Measurements from ENCODE around the gene FGFR4.

Gene FGFR4

GRCh38 chr5:177089127-177089526 is 2.4 kb downstream of the FGFR4 start:
- no peak overlapping the region for H3K4me2 ChIP-seq (ENCODE audit: insufficient read depth, low read length)
- TF ChIP-seq CTCF (IDR thresholded peaks at IDR 0.05; ENCODE audit: borderline replicate concordance, extremely low read depth, low read length, poor library complexity, severe bottlenecking) (no peak), EZH2 (IDR thresholded peaks at IDR 0.05; ENCODE audit: borderline replicate concordance, low read depth, low read length, severe bottlenecking) (no peak)
- no peaks in the 10 kb centered on the region for H3K79me2 ChIP-seq (ENCODE audit: insufficient read depth, low read length)
- no peak overlapping the region for H2AFZ ChIP-seq (ENCODE audit: low read depth, low read length)
- ATAC-seq (ENCODE audit: insufficient read depth, low read depth) = no peak
- no peaks in the 10 kb centered on the region for H3K4me1 ChIP-seq (ENCODE audit: insufficient read depth, low read length)
- no peaks in the 10 kb centered on the region for H3K9me3 ChIP-seq (ENCODE audit: insufficient read depth, low read length, severe bottlenecking)
- H3K36me3 ChIP-seq (ENCODE audit: insufficient read depth, low read length) = no peaks in the 10 kb centered on the region
- H3K4me3 ChIP-seq (ENCODE audit: low read depth in 1 of 2, low read length in 2 of 2) = no peak overlapping the region
- no peak for DNase-seq
- H3K27ac ChIP-seq (ENCODE audit: low read length) = no peak overlapping the region
- H3K9ac ChIP-seq (ENCODE audit: low read depth, low read length) = no peak overlapping the region
- peaks cover 5% of the 10 kb centered on the region for H3K27me3 ChIP-seq (ENCODE audit: insufficient read depth, low read length, poor library complexity)
- H4K20me1 ChIP-seq (ENCODE audit: insufficient read depth, low read length) = no peaks in the 10 kb centered on the region

GRCh38 chr5:177089825-177090641 is 3.3 kb downstream of the FGFR4 start:
- H3K9me3 ChIP-seq (ENCODE audit: insufficient read depth, low read length, severe bottlenecking) = no peaks in the 10 kb centered on the region
- no peak overlapping the region for H3K4me3 ChIP-seq (ENCODE audit: low read depth in 1 of 2, low read length in 2 of 2)
- ATAC-seq (ENCODE audit: insufficient read depth, low read depth) (no peak), DNase-seq (no peak)
- no peaks in the 10 kb centered on the region for H3K4me1 ChIP-seq (ENCODE audit: insufficient read depth, low read length)
- H3K27me3 ChIP-seq (ENCODE audit: insufficient read depth, low read length, poor library complexity) = peaks cover 5% of the 10 kb centered on the region
- H3K79me2 ChIP-seq (ENCODE audit: insufficient read depth, low read length) = no peaks in the 10 kb centered on the region
- H3K36me3 ChIP-seq (ENCODE audit: insufficient read depth, low read length) = no peaks in the 10 kb centered on the region
- no peak overlapping the region for H3K4me2 ChIP-seq (ENCODE audit: insufficient read depth, low read length)
- no peaks in the 10 kb centered on the region for H4K20me1 ChIP-seq (ENCODE audit: insufficient read depth, low read length)
- H2AFZ ChIP-seq (ENCODE audit: low read depth, low read length) = no peak overlapping the region
- H3K27ac ChIP-seq (ENCODE audit: low read length) = no peak overlapping the region
- no peak for TF ChIP-seq EZH2 (IDR thresholded peaks at IDR 0.05; ENCODE audit: borderline replicate concordance, low read depth, low read length, severe bottlenecking)
- no peak for TF ChIP-seq CTCF (IDR thresholded peaks at IDR 0.05; ENCODE audit: borderline replicate concordance, extremely low read depth, low read length, poor library complexity, severe bottlenecking)
- no peak overlapping the region for H3K9ac ChIP-seq (ENCODE audit: low read depth, low read length)

- DNase-seq (no peak), ATAC-seq (ENCODE audit: insufficient read depth, low read depth) (no peak)
- Histone ChIP-seq H3K4me2 (ENCODE audit: insufficient read depth, low read length) (no peak overlapping the region), H3K4me1 (ENCODE audit: insufficient read depth, low read length) (no peaks in the 10 kb centered on the region), H3K27me3 (ENCODE audit: insufficient read depth, low read length, poor library complexity) (peaks cover 5% of the 10 kb centered on the region), H3K9ac (ENCODE audit: low read depth, low read length) (no peak overlapping the region), H3K4me3 (ENCODE audit: low read depth in 1 of 2, low read length in 2 of 2) (no peak overlapping the region), H3K9me3 (ENCODE audit: insufficient read depth, low read length, severe bottlenecking) (no peaks in the 10 kb centered on the region), H2AFZ (ENCODE audit: low read depth, low read length) (no peak overlapping the region), H4K20me1 (ENCODE audit: insufficient read depth, low read length) (no peaks in the 10 kb centered on the region), H3K36me3 (ENCODE audit: insufficient read depth, low read length) (no peaks in the 10 kb centered on the region), H3K27ac (ENCODE audit: low read length) (no peak overlapping the region), H3K79me2 (ENCODE audit: insufficient read depth, low read length) (no peaks in the 10 kb centered on the region)
- TF ChIP-seq EZH2 (IDR thresholded peaks at IDR 0.05; ENCODE audit: borderline replicate concordance, low read depth, low read length, severe bottlenecking) (no peak), CTCF (IDR thresholded peaks at IDR 0.05; ENCODE audit: borderline replicate concordance, extremely low read depth, low read length, poor library complexity, severe bottlenecking) (no peak)
Measured at GRCh38 chr5:177090813-177091212, 4.1 kb downstream of the FGFR4 start.
